Right lobe of liver (tissue), 6 donors: ENCODE data around the gene OXER1. TPM values are rescaled to one million over a fixed set of nuclear protein-coding genes. Genes with fewer than 3 reads are reported as not detected.

Experiments used
- ATAC-seq, 4 donors: fragments of 200-7000 bp; cut with Tn5 transposase; one replicate each; pipeline ENCODE4 v1.9.1; 2020; ENCODE audit warnings: mild to moderate bottlenecking in 4 of 4, moderate library complexity in 4 of 4
- DNase-seq, 3 donors: peaks; one replicate each; pipeline ENCODE4 v3.0.0-alpha.2; 2020
- H3K27ac ChIP-seq, 3 donors: fragments of 200-600 bp; one replicate each; pipeline ENCODE4 v1.8.0; 2022
- H3K27me3 ChIP-seq, 2 donors: fragments of 200-600 bp; one replicate each; pipeline ENCODE4 v1.8.0; 2022
- H3K36me3 ChIP-seq, 4 donors: fragments of 200-600 bp; sonication (generic) in 1 of 4; one replicate each; pipeline versions ENCODE4 v1.5.1 to v1.8.0; 2017 to 2022; ENCODE audit warnings: control low read depth in 1 of 4
- H3K4me1 ChIP-seq, 4 donors: fragments of 200-600 bp; sonication (generic) in 1 of 4; one replicate each; pipeline versions ENCODE4 v1.5.1 to v1.8.0; 2017 to 2022; ENCODE audit warnings: control low read depth in 1 of 4
- H3K4me3 ChIP-seq, 3 donors: fragments of 200-600 bp; one replicate each; pipeline ENCODE4 v1.8.0; 2022
- H3K9me3 ChIP-seq, 4 donors: fragments of 200-600 bp; sonication (generic) in 1 of 4; one replicate each; pipeline versions ENCODE4 v1.5.1 to v1.8.0; 2017 to 2022; ENCODE audit warnings: control low read depth in 1 of 4
- CTCF ChIP-seq, 4 donors: fragments of 200-600 bp in 3 of 4; fragments of 450-650 bp in 1 of 4; IDR thresholded peaks; one replicate each; pipeline versions ENCODE4 v1.5.1 to v1.8.0; 2016 to 2022; ENCODE audit warnings: antibody characterized with exemption in 4 of 4, mild to moderate bottlenecking in 2 of 4
- POLR2A ChIP-seq: fragments of 450-650 bp; IDR thresholded peaks from one replicate; pipeline ENCODE4 v1.6.1; 2017; ENCODE audit warnings: antibody characterized with exemption, mild to moderate bottlenecking
- WGBS: methylation state at CpG from one replicate; pipeline ENCODE4 v1.1.6; 2018; ENCODE audit warnings: low coverage, low lambda C conversion rate; ENCODE audit not compliant: insufficient coverage; ENCODE audit errors: missing lambda C conversion rate; 5-methylcytosine and 5-hydroxymethylcytosine counted together
- intact Hi-C, 2 donors: fragments of 100-400 bp; cut with DNase I; formaldehyde crosslinking; loops; one replicate each; pipeline versions ENCODE4 v1.11.2 to v1.14.1; 2022
- total RNA-seq, 6 experiments: library from RNA; depleted of rRNA in 2 of 6; stranded (reverse); fragments of >200 nt in 2 of 6; fragmentation: NEBNext Ultra II Directional in 3 of 6; extraction: Animal tissue kit (Norgen Biotek cat#: 25700) in 3 of 6; gene quantifications; one replicate each; pipeline versions ENCODE4 v1.1.0 to v1.2.4, GENCODE V29; 2016 to 2023
- donor health status: DM: no; HTN: yes; CAD: no.
- donor health status: DM: no; HTN: no; CAD: no.
- donor health status: DM: no; HTN: no; CAD: no.
- donor health status: DM: no; HTN: yes; CAD: no.
- donor health status: DM: no; HTN: yes; CAD: no.

The OXER1 gene
- total RNA-seq, 6 experiments from 2014 or later: 5.3 to 29.4 (median 10.7) TPM

- 34% methylated on average over 7 of the region's 7 CpGs for WGBS
- Histone ChIP-seq H3K36me3 (no peaks in the 10 kb centered on the region), H3K27me3 (no peaks in the 10 kb centered on the region), H3K27ac (peak overlapping the region in 1 of 3 donors; percentile 98), H3K9me3 (no peaks in the 10 kb centered on the region), H3K4me1 (peaks cover 0 to 20% (median 0%) of the 10 kb centered on the region in 4 donors), H3K4me3 (no peak overlapping the region)
- no peak for ATAC-seq
- intact Hi-C loops: no loop called here
- TF ChIP-seq CTCF (IDR thresholded peaks at IDR 0.05) (no peak), POLR2A (no peak)
- DNase-seq: no peak
Measured at GRCh38 chr2:42796427-42797248, 32.7 kb upstream of the OXER1 start.

DNA sequence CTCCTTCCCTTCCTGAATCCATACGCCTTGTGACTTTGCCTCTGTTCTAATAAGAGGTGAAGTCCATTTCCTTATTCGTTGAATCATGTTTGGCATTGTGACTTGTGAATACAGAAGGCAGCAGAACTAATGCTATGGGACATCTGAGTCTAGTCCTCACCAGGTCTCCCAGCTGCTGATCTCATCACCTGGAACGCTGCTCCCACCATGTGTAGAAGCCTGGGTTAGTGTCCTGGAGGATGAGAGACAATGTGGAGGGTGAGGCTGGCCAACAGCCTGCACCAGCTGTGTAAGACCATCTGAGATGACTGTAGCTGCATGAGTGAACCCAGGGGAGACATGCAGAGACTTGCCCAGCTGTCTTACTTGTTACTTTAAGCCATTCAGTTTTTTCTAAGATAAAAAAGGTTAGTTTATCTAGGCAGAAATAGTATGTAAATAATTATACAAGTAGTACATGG, 31.9 kb upstream of the OXER1 start:
- peaks cover 0 to 21% (median under 1%) of the 10 kb centered on the region in 4 donors for H3K4me1 ChIP-seq
- intact Hi-C loops: no loop called here

GRCh38 chr2:42795275-42795674, 31.3 kb upstream of the OXER1 start:
- no peak for ATAC-seq
- no peak for DNase-seq
- no peaks in the 10 kb centered on the region for H3K9me3 ChIP-seq
- TF ChIP-seq CTCF (IDR thresholded peaks at IDR 0.05): no peak
- no peak for TF ChIP-seq POLR2A
- intact Hi-C loops: no loop called here
- no peaks in the 10 kb centered on the region for H3K27me3 ChIP-seq
- peak overlapping the region in 2 of 3 donors; percentile 69 to 83 for H3K4me3 ChIP-seq
- no peaks in the 10 kb centered on the region for H3K36me3 ChIP-seq
- WGBS: 54% methylated on average over 2 of the region's 6 CpGs
- H3K27ac ChIP-seq: peak overlapping the region in 2 of 3 donors; percentile 97 to 98
- H3K4me1 ChIP-seq: peaks cover 0 to 23% (median 3%) of the 10 kb centered on the region in 4 donors

More for the DNA sequence above, 31.9 kb upstream of the OXER1 start:
- peak in 1 of 3 donors; percentile 36 for DNase-seq
- peak in 1 of 4 donors; percentile 12 for ATAC-seq
- Histone ChIP-seq H3K36me3 (no peaks in the 10 kb centered on the region), H3K27me3 (no peaks in the 10 kb centered on the region), H3K9me3 (no peaks in the 10 kb centered on the region), H3K27ac (peak overlapping the region in 1 of 3 donors; percentile 98), H3K4me3 (peak overlapping the region in 1 of 3 donors; percentile 83)
- no peak for TF ChIP-seq CTCF (IDR thresholded peaks at IDR 0.05)
- no peak for TF ChIP-seq POLR2A
- WGBS: 18% methylated on average over 3 of the region's 3 CpGs

DNA sequence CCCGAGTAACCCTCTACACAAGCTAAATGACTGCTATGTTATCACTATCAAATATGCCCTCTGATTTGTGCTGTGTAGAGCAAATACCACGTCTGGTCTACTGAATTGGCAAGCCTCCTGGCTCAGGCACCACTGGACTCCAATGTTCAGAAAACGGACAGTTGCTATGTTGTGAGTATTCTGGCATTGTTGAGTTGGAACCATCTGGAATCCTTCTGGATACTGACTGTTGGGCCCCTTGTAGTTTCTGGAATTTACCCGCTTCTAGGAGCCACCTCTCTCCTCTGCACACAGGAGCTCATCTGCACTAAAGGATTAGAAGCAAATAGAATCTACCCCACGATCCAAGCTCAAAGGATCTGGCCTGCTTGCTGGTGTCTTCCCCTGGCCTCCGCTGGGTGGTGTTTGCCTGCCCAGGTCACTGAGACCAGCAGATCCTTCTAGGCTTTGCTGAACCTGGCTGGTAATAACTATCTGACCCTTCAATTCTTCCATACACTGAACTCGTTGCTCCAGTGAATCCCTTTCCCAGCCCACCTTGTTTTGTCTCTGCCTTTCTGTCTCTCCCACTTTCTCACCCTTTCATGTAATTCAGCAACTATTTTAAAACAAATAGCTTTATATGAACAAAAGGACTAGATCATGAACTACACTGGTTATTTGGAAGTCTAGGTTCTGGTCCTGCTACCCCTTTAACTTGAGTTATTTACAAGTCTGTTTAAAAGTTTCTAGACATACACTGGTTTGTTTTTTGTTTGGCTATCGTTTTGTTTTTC, 30.5 kb upstream of the OXER1 start:
- DNase-seq (peak; percentile 66 to 82 (median 81)), ATAC-seq (peak; percentile 62 to 77 (median 64))
- Histone ChIP-seq H3K4me1 (peaks cover 0 to 31% (median 7%) of the 10 kb centered on the region in 4 donors), H3K9me3 (no peaks in the 10 kb centered on the region), H3K36me3 (no peaks in the 10 kb centered on the region), H3K4me3 (peak overlapping the region; percentile 69 to 83 (median 77)), H3K27ac (peak overlapping the region; percentile 97 to 98 (median 97)), H3K27me3 (no peaks in the 10 kb centered on the region)
- WGBS: 24% methylated on average over 8 of the region's 8 CpGs
- TF ChIP-seq POLR2A (peak; percentile 37), CTCF (IDR thresholded peaks at IDR 0.05) (peak in 3 of 4 donors; percentile 39 to 56 (median 54))
- intact Hi-C loops: no loop called here
